ENCODE measurements around the gene NPIPB12.
"Not testable (repeated sequence)": the region's sequence is repeated elsewhere in the genome, so short reads cannot be mapped to it uniquely, and the experiment has no call there.

NPIPB12 gene
- total RNA-seq = 0.24 to 0.28 reads per million in 2 donors

DNA sequence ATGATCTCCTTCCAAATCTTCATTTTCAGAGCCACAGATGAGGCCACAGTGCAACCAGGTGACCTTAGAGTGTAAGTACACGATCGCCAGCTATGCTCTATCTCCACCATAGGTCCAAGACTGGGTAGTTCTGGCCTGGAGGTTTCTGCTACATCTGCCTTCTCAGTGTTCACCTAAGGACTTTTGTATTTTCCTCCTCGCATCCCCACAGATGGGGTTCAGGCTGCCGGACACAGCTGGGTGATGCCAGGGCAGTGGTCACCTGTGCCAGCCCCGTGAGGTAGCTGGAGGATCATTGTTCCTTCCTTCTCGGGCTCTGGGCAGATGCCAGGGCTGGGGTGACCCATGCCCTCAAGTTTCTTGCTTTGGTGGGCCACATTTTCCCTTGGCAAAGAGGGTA lies at the start of gene NPIPB12:
Gene NPIPB12 (minus strand): TSS at position 101 of the 400 bp plus-strand sequence.
- not testable (repeated sequence) for DNase-seq

DNA sequence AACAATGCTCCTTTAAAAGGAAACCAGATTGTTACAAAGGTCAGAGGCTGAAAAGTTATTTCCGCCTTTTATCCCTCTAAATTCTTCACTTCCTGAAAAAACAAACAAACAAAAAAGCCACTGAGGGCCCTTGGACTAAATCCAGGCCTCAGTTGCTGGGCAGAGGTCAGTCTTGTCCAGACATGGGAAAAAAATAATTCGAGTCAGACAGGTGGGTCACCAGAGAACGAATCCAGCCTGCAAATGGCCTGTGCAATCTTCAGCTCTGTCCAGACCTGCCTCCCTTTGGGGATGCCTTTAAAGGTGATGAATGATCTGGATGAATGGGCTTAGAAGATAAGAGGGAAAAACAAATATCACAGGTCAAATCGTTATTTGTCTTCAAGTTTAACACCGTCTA lies 15.3 kb upstream of the NPIPB12 start:
- DNase-seq = not testable (repeated sequence)

DNA sequence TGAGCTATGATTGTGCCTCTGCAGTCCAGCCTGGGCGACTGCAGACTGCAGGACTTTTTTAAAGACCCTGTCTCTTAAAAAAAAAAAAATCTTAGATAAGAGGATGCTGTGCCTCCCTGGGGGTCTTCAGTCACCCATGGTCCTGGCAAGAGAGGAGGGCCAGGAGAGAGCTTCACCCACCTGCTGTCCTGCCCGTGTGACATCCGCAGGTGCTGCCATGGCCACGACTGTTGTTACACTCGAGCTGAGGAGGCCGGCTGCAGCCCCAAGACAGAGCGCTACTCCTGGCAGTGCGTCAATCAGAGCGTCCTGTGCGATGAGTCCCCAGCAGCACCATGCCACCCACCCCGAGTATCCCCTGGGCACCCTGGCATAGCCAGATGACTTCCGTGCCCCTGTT lies 23.9 kb downstream of the NPIPB12 start:
- DNase-seq = not testable (repeated sequence)

DNA sequence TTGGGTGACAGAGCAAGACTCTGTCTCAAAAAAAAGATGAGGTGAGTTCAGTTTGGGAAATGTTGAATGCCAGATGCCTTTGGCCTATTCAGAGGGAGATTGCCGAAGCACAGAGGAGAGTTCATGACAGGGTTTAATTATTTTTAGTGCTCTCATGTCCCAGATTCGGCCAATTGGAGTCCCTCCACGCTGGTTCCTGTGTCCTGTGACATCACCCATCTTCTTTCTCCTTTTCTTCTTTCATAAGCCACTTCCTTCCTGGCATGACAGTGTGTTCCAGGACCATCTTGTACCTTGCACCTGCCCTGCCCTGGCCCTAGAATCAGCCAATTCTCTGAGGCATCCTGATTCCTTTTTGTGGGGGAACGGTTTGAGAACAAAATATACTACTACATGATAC lies 34.1 kb downstream of the NPIPB12 start:
- not testable (repeated sequence) for DNase-seq

DNA sequence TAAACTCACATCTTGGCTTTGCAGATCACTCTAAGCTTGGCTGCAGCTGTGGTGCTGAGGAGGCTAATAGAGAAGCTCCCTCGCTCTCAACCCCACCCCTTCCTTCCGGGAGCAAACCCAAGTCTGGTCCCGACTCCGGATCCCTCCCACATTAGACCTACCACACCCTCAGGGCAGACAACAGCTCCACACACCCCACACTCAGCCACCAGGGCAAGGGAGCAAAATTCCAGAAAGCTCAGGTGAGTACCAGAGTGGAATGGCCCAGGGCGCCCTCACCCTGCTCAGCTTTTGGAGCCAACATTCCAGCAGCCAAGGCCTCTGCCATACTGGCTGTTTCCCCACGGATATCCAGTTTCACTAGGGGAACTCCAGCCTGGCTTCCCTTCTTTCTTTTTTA lies 36.5 kb downstream of the NPIPB12 start:
- peak; percentile 17 for DNase-seq

DNA sequence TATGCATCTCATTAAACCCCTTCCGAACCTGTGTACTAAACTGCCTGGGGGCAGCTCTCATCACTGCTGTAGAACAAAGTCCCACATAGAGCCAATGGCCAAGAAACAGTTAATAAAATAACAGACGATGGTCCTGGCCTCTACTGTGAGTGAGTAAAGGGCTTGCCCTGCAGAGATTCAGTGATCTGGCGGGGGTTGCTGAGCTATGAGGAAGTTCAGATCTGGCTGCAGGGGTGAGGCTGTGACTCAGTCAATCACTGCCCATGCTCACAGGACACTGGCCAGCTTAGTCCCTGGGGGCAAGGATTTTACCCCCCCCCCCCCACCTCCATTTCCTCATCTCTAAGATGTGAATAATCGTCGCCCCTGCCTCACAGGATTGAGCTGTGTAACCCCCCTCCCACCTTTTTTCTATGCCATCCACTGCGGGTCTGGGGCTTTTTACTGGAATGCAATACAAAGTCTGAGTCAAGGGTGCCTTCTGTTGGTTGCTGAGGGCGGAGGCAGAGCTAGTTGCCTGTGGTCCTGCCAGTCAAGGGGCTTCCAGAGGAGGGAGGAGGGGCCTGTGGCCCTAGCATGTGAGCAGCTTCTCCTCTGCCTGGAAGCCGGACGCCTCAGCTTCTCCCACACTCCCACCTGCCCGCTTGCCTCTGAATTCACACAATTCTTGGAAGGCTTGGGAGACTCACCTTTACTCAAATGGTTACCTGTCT lies 38.4 kb downstream of the NPIPB12 start:
- not testable (repeated sequence) for DNase-seq

DNA sequence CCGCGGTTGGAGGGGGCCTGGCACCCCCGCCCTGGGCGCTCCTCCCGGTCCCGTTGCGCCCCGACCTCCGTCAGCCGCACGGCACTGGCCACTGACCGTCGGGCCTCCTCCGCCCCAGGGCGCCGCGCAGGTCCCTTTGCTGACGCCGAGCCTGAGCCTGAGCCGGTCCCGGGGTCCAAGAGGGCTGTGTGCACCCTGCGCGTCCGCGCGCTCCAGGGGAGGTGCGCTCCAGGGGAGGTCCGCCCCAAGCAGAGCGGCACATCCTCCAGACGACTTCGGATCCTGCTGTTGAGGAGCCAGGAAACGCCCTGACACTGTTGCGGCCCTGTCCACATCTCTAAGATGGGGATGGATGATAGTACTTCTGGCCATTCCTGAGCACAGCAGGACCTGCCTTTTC lies 39.3 kb downstream of the NPIPB12 start:
- DNase-seq = not testable (repeated sequence)

DNA sequence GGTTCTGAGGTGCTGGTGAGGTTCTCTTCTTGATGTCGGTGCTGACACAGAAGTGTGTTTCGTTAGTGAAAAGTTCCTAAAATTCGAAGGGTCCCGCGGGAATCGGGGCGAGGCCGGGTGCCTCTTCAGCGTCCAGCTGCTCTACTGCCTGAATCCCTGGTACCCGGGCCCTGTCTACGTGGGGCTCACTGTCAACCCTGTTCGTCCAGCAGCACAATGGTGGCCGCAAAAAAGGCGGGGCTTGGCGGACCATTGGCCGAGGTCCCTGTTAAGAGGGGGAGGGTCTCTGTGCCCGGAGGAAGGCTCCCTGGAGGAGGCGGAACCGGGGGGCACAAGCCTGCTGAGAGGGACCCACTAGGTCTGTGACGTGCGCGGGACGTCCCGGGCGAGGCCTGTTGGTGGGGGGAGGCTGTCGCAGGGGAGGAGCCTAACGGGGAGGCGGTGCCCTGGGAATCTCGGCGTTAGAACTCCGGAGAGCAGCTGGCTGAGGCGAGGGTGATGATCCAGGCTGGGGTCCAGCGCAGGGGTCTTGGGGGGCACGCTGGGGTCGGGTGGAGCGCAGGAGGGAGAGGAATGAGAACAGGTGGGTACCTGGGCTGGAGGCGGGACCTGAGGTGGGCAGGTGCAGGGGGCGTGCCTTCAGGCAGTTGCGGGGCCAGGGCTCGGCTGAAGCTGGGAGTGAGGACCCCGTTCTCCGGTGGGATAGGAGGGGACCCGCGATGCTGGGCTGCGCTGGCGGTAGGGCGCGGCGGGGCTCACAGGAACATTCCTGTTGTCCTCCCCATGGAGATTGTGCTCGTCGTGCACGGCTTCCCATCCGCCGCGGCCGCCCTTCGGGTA lies 40.0 kb downstream of the NPIPB12 start:
- not testable (repeated sequence) for DNase-seq

DNA sequence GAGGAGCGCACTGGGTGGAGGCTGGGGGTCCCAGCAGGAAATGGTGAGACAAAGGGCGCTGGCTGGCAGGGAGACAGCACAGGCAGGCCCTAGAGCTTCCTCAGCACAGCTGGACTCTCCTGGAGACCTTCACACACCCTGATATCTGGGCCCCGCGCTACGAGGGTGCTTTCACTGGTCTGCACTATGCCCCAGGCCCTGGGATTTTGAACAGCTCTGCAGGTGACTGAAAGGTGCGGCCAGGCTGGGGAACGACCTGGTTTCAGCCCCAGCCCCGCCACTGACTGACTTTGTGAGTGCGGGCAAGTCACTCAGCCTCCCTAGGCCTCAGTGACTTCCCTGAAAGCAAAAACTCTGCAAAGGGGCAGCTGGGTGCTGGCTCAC lies 45.6 kb downstream of the NPIPB12 start:
- DNase-seq = not testable (repeated sequence)

DNA sequence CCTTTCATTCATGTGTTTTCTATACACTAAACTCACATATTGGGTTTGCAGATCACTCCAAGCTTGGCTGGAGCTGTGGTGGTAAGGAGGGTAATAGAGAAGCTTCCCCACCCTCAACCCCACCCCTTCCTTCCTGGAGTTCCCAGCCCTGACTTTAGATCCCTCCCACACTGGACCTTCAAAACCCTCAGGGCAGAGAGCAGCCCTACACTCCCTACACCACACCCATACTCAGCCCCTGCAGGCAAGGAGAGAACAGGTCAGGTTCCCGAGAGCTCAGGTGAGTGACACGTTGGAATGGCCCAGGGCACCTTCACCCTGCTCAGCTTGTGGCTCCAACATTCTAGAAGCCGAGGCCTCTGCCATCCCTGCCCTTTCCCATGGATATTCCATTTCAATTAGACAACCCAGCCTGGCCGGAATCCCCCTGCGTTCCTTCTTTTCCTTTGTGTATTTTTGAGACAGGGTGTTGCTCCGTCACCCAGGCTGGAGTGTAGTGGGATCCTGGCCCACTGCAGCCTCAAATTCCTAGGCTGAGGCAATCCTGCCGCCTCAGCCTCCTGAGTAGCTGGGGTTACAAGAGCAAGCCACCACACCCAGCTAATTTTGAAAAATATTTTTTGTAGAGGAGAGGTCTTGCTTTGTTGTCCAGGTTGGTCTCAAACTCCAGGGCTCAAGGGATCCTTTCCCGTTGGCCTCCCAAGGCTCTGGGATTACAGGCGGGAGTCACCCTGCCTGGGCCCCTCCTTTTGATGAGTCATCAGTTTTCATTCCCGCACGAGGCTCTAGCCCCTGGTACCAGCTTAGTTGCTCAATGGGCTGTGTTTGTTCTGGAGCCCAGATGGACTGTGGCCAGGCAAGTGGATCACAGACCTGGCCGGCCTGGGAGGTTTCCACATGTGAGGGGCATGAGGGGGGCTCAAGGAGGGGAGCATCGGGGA lies 46.2 kb downstream of the NPIPB12 start, which contains the start of gene SULT1A4:
Gene SULT1A4 (plus strand): TSS at position 208 of the 941 bp plus-strand sequence. CDS start 1,473 bp downstream, outside the sequence.
- DNase-seq = not testable (repeated sequence)

DNA sequence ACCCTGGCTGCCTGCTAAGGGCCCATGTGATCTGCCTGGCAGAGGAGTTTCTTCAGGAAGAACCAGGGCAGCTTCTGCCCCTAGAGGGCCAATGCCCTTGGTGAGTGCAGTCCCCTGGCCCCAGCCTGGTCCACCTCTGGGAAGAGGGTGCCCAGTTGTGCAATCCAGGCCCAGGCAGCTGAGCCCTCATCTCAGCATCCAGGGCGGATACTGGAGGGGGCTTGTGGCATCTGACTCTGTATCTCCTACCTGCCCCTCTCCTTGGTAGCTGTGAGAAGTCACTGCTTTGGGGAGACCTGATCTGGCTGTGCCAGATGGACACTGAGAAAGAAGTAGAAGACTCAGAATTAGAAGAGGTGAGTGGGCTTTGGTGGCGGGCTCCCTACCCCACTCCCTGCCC lies 48.5 kb downstream of the NPIPB12 start:
- not testable (repeated sequence) for DNase-seq

DNA sequence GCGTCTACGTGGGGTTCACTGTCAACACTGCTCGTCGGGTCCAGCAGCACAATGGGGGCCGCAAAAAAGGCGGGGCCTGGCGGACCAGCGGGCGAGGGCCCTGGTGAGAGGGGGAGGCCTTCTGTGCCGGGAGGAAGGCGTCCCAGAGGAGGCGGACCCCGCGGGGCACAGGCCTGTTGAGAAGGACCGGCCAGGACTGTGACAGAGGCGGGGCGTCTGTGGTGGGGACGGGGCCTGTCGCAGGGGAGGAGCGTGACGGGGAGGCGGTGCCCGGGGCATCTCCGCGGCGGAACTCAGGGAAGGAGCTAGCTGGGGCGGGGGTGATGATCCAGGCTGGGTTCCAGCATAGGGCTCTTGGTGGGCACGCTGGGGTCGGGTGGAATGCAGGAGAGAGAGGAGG lies 51.4 kb downstream of the NPIPB12 start:
- DNase-seq = not testable (repeated sequence)

DNA sequence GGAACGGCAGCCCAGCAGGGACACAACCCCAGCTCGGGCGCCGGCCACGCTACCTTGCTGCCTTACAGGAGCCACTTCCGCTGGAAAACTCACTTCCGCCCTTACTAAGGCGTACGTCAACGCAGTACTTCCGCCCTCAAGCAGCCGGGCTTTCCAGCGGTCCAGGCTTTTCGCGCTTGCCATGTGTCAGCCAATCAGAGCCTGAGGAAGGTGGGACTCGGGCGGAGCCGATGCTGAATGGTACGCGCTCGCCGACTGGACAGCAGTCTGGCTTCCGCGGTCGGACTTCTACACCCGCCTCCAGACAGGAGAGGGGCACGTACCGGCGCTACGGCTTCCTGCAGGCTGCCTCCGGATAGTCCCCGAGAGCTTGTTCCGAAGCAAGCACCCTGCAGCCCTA lies 51.9 kb downstream of the NPIPB12 start, which contains the start of the genes BOLA2 and SLX1B:
Gene BOLA2 (minus strand): TSS at position 83 of the 400 bp plus-strand sequence. CDS start 98 bp downstream, outside the sequence.
Gene SLX1B (plus strand): TSS at position 265 of the 400 bp plus-strand sequence.
- not testable (repeated sequence) for DNase-seq

DNA sequence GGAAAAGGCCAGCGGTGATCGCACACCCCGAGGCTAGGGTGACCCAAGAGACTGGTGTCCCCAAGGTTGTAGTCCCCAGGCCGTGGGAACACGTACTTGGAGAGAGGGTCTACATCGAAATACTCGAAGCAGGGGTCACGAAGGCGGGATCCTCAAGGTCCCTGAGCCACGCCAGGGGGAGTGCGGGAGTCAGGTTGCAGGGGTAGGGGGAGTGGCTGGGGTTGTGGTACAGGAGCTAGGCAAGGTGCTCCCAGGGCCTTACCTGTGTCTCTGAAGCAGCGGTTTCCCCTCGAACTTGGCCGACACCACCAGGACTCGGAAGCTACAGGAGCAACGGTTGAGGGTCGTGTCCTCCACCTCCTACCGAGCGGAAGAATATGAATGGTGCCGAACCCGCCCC lies 52.5 kb downstream of the NPIPB12 start:
- not testable (repeated sequence) for DNase-seq

Measured in T-helper 9 cell (primary cell).